Neutrophil (primary cell): Measurements from ENCODE around the gene KDM2A.
A peak's percentile ranks its signal among the peaks of the same experiment; 100 is the strongest.

Source experiments
- H3K27ac ChIP-seq: fragments of 200-600 bp; sonication (generic); 2 replicates; pipeline ENCODE4 v1.5.1; 2016; ENCODE audit warnings: mild to moderate bottlenecking, moderate library complexity
- H3K27me3 ChIP-seq: fragments of 200-600 bp; sonication (generic); 2 replicates; pipeline ENCODE4 v1.6.0; 2016; ENCODE audit warnings: mild to moderate bottlenecking
- H3K36me3 ChIP-seq: fragments of 200-600 bp; sonication (generic); 2 replicates; pipeline ENCODE4 v1.5.1; 2017
- H3K4me1 ChIP-seq, 2 experiments: fragments of 200-600 bp in 1 of 2; sonication (generic) in 1 of 2; 1 replicate in 1 of 2; 2 replicates in 1 of 2; pipeline versions ENCODE4 v1.5.1 to v1.6.1; 2013 to 2016; ENCODE audit warnings: low read depth in 1 of 2, low read length in 1 of 2, mild to moderate bottlenecking in 1 of 2, moderate library complexity in 1 of 2; ENCODE audit not compliant: control insufficient read depth in 1 of 2, insufficient read depth in 1 of 2
- H3K4me3 ChIP-seq, 2 experiments: fragments of 200-600 bp in 1 of 2; sonication (generic) in 1 of 2; 1 replicate in 1 of 2; 2 replicates in 1 of 2; pipeline ENCODE4 v1.5.1; 2013 to 2016; ENCODE audit warnings: low read depth in 1 of 2, low read length in 1 of 2, mild to moderate bottlenecking in 1 of 2, moderate library complexity in 1 of 2
- H3K9me3 ChIP-seq: fragments of 200-600 bp; sonication (generic); 2 replicates; pipeline ENCODE4 v1.5.1; 2016
- CTCF ChIP-seq: fragments of 200-600 bp; sonication (generic); IDR thresholded peaks from 2 replicates; pipeline ENCODE4 v1.5.1; 2016; ENCODE audit warnings: antibody characterized with exemption

KDM2A gene

GRCh38 chr11:67111261-67111660, 7.8 kb upstream of the KDM2A start:
- no peak overlapping the region for H3K27ac ChIP-seq
- no peaks in the 10 kb centered on the region for H3K9me3 ChIP-seq
- peaks cover 19 to 20% of the 10 kb centered on the region in 2 experiments for H3K4me1 ChIP-seq
- no peaks in the 10 kb centered on the region for H3K36me3 ChIP-seq
- H3K4me3 ChIP-seq = no peak overlapping the region
- no peaks in the 10 kb centered on the region for H3K27me3 ChIP-seq
- TF ChIP-seq CTCF = no peak

GRCh38 chr11:67113231-67113721, 5.8 kb upstream of the KDM2A start:
- no peak for TF ChIP-seq CTCF
- H3K4me1 ChIP-seq = peaks cover 34 to 35% of the 10 kb centered on the region in 2 experiments
- H3K36me3 ChIP-seq = no peaks in the 10 kb centered on the region
- no peaks in the 10 kb centered on the region for H3K9me3 ChIP-seq
- no peaks in the 10 kb centered on the region for H3K27me3 ChIP-seq
- H3K27ac ChIP-seq = no peak overlapping the region
- H3K4me3 ChIP-seq = no peak overlapping the region

GRCh38 chr11:67114275-67114896, 4.7 kb upstream of the KDM2A start:
- peaks cover 34 to 35% of the 10 kb centered on the region in 2 experiments for H3K4me1 ChIP-seq
- H3K36me3 ChIP-seq = no peaks in the 10 kb centered on the region
- H3K4me3 ChIP-seq = no peak overlapping the region
- H3K27me3 ChIP-seq = no peaks in the 10 kb centered on the region
- no peaks in the 10 kb centered on the region for H3K9me3 ChIP-seq
- no peak for TF ChIP-seq CTCF
- H3K27ac ChIP-seq = peak overlapping the region; percentile 85

- Histone ChIP-seq H3K9me3 (no peaks in the 10 kb centered on the region), H3K4me3 (no peak overlapping the region), H3K4me1 (peaks cover 44 to 50% of the 10 kb centered on the region in 2 experiments), H3K36me3 (no peaks in the 10 kb centered on the region), H3K27ac (peak overlapping the region; percentile 99), H3K27me3 (no peaks in the 10 kb centered on the region)
- no peak for TF ChIP-seq CTCF
These were observed 2.3 kb upstream of the KDM2A start for GRCh38 chr11:67116758-67117105.

GRCh38 chr11:67117176-67117575, 1.9 kb upstream of the KDM2A start:
- Histone ChIP-seq H3K27ac (peak overlapping the region; percentile 99), H3K4me3 (peak overlapping the region; percentile 60 to 84), H3K36me3 (no peaks in the 10 kb centered on the region), H3K9me3 (no peaks in the 10 kb centered on the region), H3K27me3 (no peaks in the 10 kb centered on the region), H3K4me1 (peaks cover 49 to 55% of the 10 kb centered on the region in 2 experiments)
- no peak for TF ChIP-seq CTCF
